Measurements from ENCODE around the gene LIME1. TPM values are rescaled to one million over a fixed set of nuclear protein-coding genes. Genes with fewer than 3 reads are reported as not detected.
A peak's percentile ranks its signal among the peaks of the same experiment; 100 is the strongest.

LIME1 gene
- total and polyA plus RNA-seq, 2 of the 8 experiments (the other 6 are each of a cell fraction or from before 2014, with no cell fraction given) = 4.5 to 5.9 TPM

DNA sequence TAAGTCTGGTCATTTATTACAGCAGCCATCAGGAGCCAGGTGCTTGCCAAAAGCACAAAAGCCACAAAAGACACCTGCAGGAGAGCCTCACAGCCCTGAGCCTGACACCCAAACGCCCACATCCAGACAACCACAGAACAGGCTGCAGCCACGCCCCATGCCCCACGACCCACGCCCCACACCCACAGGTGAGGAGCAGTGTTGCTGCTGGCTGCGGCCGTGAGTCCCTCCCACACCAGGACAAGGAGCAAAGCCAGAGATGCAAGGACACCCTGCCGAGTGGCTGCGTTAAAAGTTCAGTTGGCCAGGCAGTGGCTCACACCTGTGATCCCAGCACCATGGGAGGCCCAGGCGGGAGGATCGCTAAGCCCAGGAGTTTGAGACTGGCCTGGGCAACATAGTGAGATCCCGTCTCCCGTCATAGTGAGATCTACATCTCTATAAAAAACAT lies 46.1 kb downstream of the LIME1 start:
- H3K14ac ChIP-seq (ENCODE audit: insufficient read length) = no peak overlapping the region
- no peak for TF ChIP-seq SAP30 (IDR thresholded peaks at IDR 0.05; ENCODE audit: insufficient read depth, insufficient replicate concordance, low read length)
- TF ChIP-seq, protein P1, sequence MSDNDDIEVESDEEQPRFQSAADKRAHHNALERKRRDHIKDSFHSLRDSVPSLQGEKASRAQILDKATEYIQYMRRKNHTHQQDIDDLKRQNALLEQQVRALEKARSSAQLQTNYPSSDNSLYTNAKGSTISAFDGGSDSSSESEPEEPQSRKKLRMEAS (IDR thresholded peaks at IDR 0.05) = no peak
- FAIRE-seq (no peak), DNase-seq (ENCODE audit: low read depth in 1 of 2, low spot score in 2 of 2) (no peak)
- H3K56ac ChIP-seq (replicated peaks; ENCODE audit: insufficient read length, low read depth, low read length) = no peak overlapping the region
- H4K91ac ChIP-seq (replicated peaks; ENCODE audit: insufficient read length, low read length) = no peak overlapping the region
- no peak overlapping the region for H3K9ac ChIP-seq (replicated peaks in 1 of 4; ENCODE audit: extremely low read depth in 1 of 4, low read depth in 3 of 4, low read length in 3 of 4)
- H2AK5ac ChIP-seq (ENCODE audit: low read depth, low read length) = no peak overlapping the region
- H4K20me1 ChIP-seq (replicated peaks in 1 of 2; ENCODE audit: control insufficient read depth in 1 of 2, insufficient read depth in 2 of 2, low read length in 2 of 2) = peaks cover 0 to 5% of the 10 kb centered on the region in 2 experiments
- 91% methylated on average over 12 of the region's 12 CpGs; no CpG with 5 or more reads in 1 of the 2 experiments for WGBS, 2 experiments (ENCODE audit: extremely low coverage in 1 of 2, insufficient coverage in 1 of 2, insufficient read length in 1 of 2, insufficient replicate concordance in 2 of 2, low coverage in 1 of 2, low lambda C conversion rate in 2 of 2, missing lambda C conversion rate in 1 of 2)
- H2BK120ac ChIP-seq (replicated peaks; ENCODE audit: low read depth, low read length) = no peak overlapping the region
- ChIA-PET POLR2A (ENCODE audit: partially characterized antibody) (no interaction called here), CTCF (ENCODE audit: partially characterized antibody) (interaction anchor here (1.1 to 15.2 kb wide), 7 partner anchors 7 to 82 kb away, joined by 3 to 191 read pairs (median 3); partner anchors contain the start of gene LIME1)
- no peaks in the 10 kb centered on the region for H3K27me3 ChIP-seq (replicated peaks in 1 of 4; ENCODE audit: control insufficient read depth in 3 of 4, extremely low read depth in 1 of 4, insufficient read depth in 3 of 4, low read length in 3 of 4)
- no peak overlapping the region for H3K4me3 ChIP-seq (ENCODE audit: extremely low read depth in 1 of 4, insufficient read depth in 2 of 4, low read depth in 3 of 4, low read length in 4 of 4)
- H2BK12ac ChIP-seq (ENCODE audit: low read depth, low read length) = no peak overlapping the region
- H3K4ac ChIP-seq (replicated peaks; ENCODE audit: insufficient read length, low read depth, low read length) = no peak overlapping the region
- H3K79me2 ChIP-seq (ENCODE audit: control insufficient read depth in 1 of 2, insufficient read depth in 2 of 2, low read length in 2 of 2) = peaks cover 0 to 14% of the 10 kb centered on the region in 2 experiments; a peak in 2 of 4 replicates
- no peak overlapping the region for H3K18ac ChIP-seq (ENCODE audit: extremely low read depth, low read length)
- H3K4me2 ChIP-seq (ENCODE audit: insufficient read depth in 1 of 2, low read depth in 2 of 2, low read length in 2 of 2) = no peak overlapping the region
- no peak overlapping the region for H4K5ac ChIP-seq (ENCODE audit: insufficient read length, low read depth, low read length)
- H2BK20ac ChIP-seq (ENCODE audit: low read length) = no peak overlapping the region
- no peak overlapping the region for H4K8ac ChIP-seq (ENCODE audit: extremely low read depth, insufficient read depth, low read length)
- H3K79me1 ChIP-seq (ENCODE audit: low read depth, low read length) = peaks cover 12% of the 10 kb centered on the region
- no peak overlapping the region for H2BK15ac ChIP-seq (ENCODE audit: low read length)
- no peak overlapping the region for H3K27ac ChIP-seq (ENCODE audit: low read depth, low read length)
- H2BK5ac ChIP-seq (ENCODE audit: low read depth, low read length) = 0 out of 2 replicates have a peak overlapping the region, but pooled peaks have one; percentile 35
- no peaks in the 10 kb centered on the region; a peak in 1 of 4 replicates for H3K9me3 ChIP-seq (ENCODE audit: insufficient read depth in 2 of 2, low read depth in 1 of 2, low read length in 1 of 2)
- H3K23ac ChIP-seq (ENCODE audit: insufficient read length) = no peak overlapping the region
- H2AFZ ChIP-seq (ENCODE audit: low read length) = no peak overlapping the region
- no peaks in the 10 kb centered on the region for H3K4me1 ChIP-seq (replicated peaks in 1 of 4; ENCODE audit: control insufficient read depth in 3 of 4, insufficient read depth in 4 of 4, low read length in 3 of 4)
- H3K23me2 ChIP-seq (ENCODE audit: low read depth, low read length) = no peaks in the 10 kb centered on the region
- H3K36me3 ChIP-seq (ENCODE audit: control insufficient read depth in 2 of 4, insufficient read depth in 4 of 4, low read length in 3 of 4) = no peaks in the 10 kb centered on the region; a peak in 1 of 8 replicates
